K562 (cell line): Measurements from ENCODE around the gene RSF1. TPM values are rescaled to one million over a fixed set of nuclear protein-coding genes. Genes with fewer than 3 reads are reported as not detected.
A peak's percentile ranks its signal among the peaks of the same experiment; 100 is the strongest.

Experiments used
- ATAC-seq: fragments of 200-7000 bp; cut with Tn5 transposase; 3 replicates; pipeline ENCODE4 v1.9.1; 2020; ENCODE audit warnings: moderate library complexity
- BruUV-seq: library from RNA; stranded (reverse); fragments of 400-500 nt; replicated peaks from 2 replicates; lab custom pipeline; 2021; lab: Mats Ljungman, UMichigan
- CTCF ChIA-PET: fragments of 300-600 bp; formaldehyde crosslinking; extraction: SDS; loops from one replicate; lab custom pipeline; 2021; ENCODE audit warnings: low intra/inter-chr PET ratio; lab: Yijun Ruan, JAX
- POLR2A ChIA-PET: fragments of 300-600, 350-650 bp; sonication (Branson Sonifier 250); formaldehyde crosslinking; extraction: SDS; loops from one replicate; lab custom pipeline; 2021; ENCODE audit warnings: antibody characterized with exemption, inconsistent platforms; lab: Yijun Ruan, JAX
- DNase-seq, 4 experiments: peaks; one replicate each; pipeline versions ENCODE4 v3.0.0 to v3.0.0-alpha.2; 2011 to 2018; ENCODE audit warnings: low spot score in 3 of 4, mixed read lengths in 3 of 4; ENCODE audit errors: extremely low read depth in 1 of 4
- FAIRE-seq: peaks from 2 replicates; lab custom pipeline; 2011; peaks lifted over from hg19 to GRCh38; lab: Jason Lieb, UNC
- H2AFZ ChIP-seq: 2 replicates; pipeline ENCODE4 v1.6.0; 2011; ENCODE audit warnings: low read depth, low read length, control low read depth, inconsistent platforms
- H3K27ac ChIP-seq: fragments of 200-600 bp; 3 replicates; pipeline ENCODE4 v1.8.0; 2011; ENCODE audit warnings: low read depth, mild to moderate bottlenecking, control low read depth, inconsistent platforms, low read length, moderate library complexity, mixed read lengths; ENCODE audit errors: extremely low read depth
- H3K27me3 ChIP-seq, 2 experiments: fragments of 300-600 bp in 1 of 2; 2 replicates in 1 of 2; 3 replicates in 1 of 2; pipeline versions ENCODE4 v1.6.0 to v1.8.0; 2011; ENCODE audit warnings: inconsistent platforms in 2 of 2, low read length in 2 of 2, mild to moderate bottlenecking in 1 of 2, mixed read lengths in 1 of 2, moderate library complexity in 1 of 2; ENCODE audit not compliant: control insufficient read depth in 2 of 2, insufficient read depth in 2 of 2
- H3K36me3 ChIP-seq: fragments of 300-600 bp; 3 replicates; pipeline ENCODE4 v1.8.0; 2011; ENCODE audit warnings: mild to moderate bottlenecking, low read length, inconsistent platforms; ENCODE audit not compliant: control insufficient read depth, insufficient read depth
- H3K4me1 ChIP-seq, 2 experiments: fragments of 200-600 bp in 1 of 2; replicated peaks in 1 of 2; 2 replicates in 1 of 2; 3 replicates in 1 of 2; pipeline versions ENCODE4 v1.5.1 to v1.8.0; 2011; ENCODE audit warnings: inconsistent platforms in 2 of 2, low read length in 2 of 2, mild to moderate bottlenecking in 1 of 2, mixed read lengths in 1 of 2, moderate library complexity in 1 of 2; ENCODE audit not compliant: control insufficient read depth in 2 of 2, insufficient read depth in 2 of 2
- H3K4me2 ChIP-seq: 2 replicates; pipeline ENCODE4 v1.6.1; 2011; ENCODE audit warnings: low read length, control low read depth, inconsistent platforms, mixed read lengths; ENCODE audit not compliant: insufficient read depth
- H3K4me3 ChIP-seq: fragments of 200-600 bp; sonication (generic), shearing (Covaris generic); 2 replicates; pipeline ENCODE4 v1.5.1; 2016; ENCODE audit warnings: control low read depth, inconsistent platforms
- H3K79me2 ChIP-seq: fragments of 200-600 bp; 3 replicates; pipeline ENCODE4 v1.8.0; 2011; ENCODE audit warnings: low read length, inconsistent platforms; ENCODE audit not compliant: control insufficient read depth, insufficient read depth
- H3K9ac ChIP-seq, 2 experiments: 2 replicates each; pipeline versions ENCODE4 v1.6.0 to v1.6.1; 2011; ENCODE audit warnings: low read depth in 2 of 2, low read length in 2 of 2, control low read depth in 1 of 2, inconsistent platforms in 1 of 2, mild to moderate bottlenecking in 1 of 2, mixed read lengths in 1 of 2; ENCODE audit not compliant: insufficient read depth in 1 of 2
- H3K9me1 ChIP-seq: one replicate; pipeline ENCODE4 v1.6.0; 2011; ENCODE audit warnings: inconsistent platforms, mild to moderate bottlenecking, low read length, moderate library complexity; ENCODE audit not compliant: control insufficient read depth, insufficient read depth
- H3K9me3 ChIP-seq: replicated peaks from 2 replicates; pipeline ENCODE4 v1.5.1; 2011; ENCODE audit warnings: low read depth, low read length, inconsistent platforms; ENCODE audit not compliant: control insufficient read depth, insufficient read depth
- H4K20me1 ChIP-seq: replicated peaks from 2 replicates; pipeline ENCODE4 v1.6.1; 2011; ENCODE audit warnings: low read length, inconsistent platforms, mixed read lengths; ENCODE audit not compliant: control insufficient read depth, insufficient read depth
- ARID1B ChIP-seq: fragments of 450-650 bp; IDR thresholded peaks from 2 replicates; pipeline ENCODE4 v1.6.1; 2016; ENCODE audit warnings: antibody characterized with exemption, mild to moderate bottlenecking, inconsistent platforms
- CBFA2T2 ChIP-seq: fragments of 450-650 bp; conservative IDR thresholded peaks from 2 replicates; pipeline ENCODE4 v1.6.1; 2017; ENCODE audit warnings: mild to moderate bottlenecking
- CBFA2T3 ChIP-seq: fragments of 450-650 bp; IDR thresholded peaks from 2 replicates; pipeline ENCODE4 v1.6.1; 2017
- DACH1 ChIP-seq: fragments of 450-650 bp; IDR thresholded peaks from 2 replicates; pipeline ENCODE4 v1.6.1; 2018; ENCODE audit not compliant: partially characterized antibody
- DPF2 ChIP-seq: fragments of 450-650 bp; IDR thresholded peaks from 2 replicates; pipeline ENCODE4 v1.6.1; 2016
- MTA1 ChIP-seq: fragments of 450-650 bp; IDR thresholded peaks from 2 replicates; pipeline ENCODE4 v1.6.1; 2017; ENCODE audit warnings: borderline replicate concordance
- NCOR1 ChIP-seq: fragments of 450-650 bp; IDR thresholded peaks from 2 replicates; pipeline ENCODE4 v1.6.1; 2016; ENCODE audit warnings: mild to moderate bottlenecking, moderate library complexity
- POLR2AphosphoS5 ChIP-seq: IDR thresholded peaks from 2 replicates; pipeline ENCODE4 v1.6.1; 2011; ENCODE audit warnings: mild to moderate bottlenecking, low read depth, low read length, moderate library complexity; ENCODE audit not compliant: control insufficient read depth, insufficient read depth
- TAL1 ChIP-seq: fragments of 450-650 bp; IDR thresholded peaks from 2 replicates; pipeline ENCODE4 v1.6.1; 2016; ENCODE audit warnings: mild to moderate bottlenecking
- WGBS: fragments of 100-300 bp; shearing (Covaris generic); methylation state at CpG from one replicate; pipeline ENCODE4 v1.1.6; 2016; ENCODE audit warnings: low coverage, mixed read lengths; ENCODE audit not compliant: insufficient coverage; ENCODE audit errors: missing lambda C conversion rate; 5-methylcytosine and 5-hydroxymethylcytosine counted together
- in situ Hi-C: fragments of 300-500 bp; cut with MboI; formaldehyde crosslinking; loops from 4 replicates; pipeline ENCODE4 v1.15.0; 2018; ENCODE audit warnings: inconsistent platforms, mixed read lengths
- intact Hi-C: fragments of 100-400 bp; cut with micrococcal nuclease; formaldehyde crosslinking; loops from 2 replicates; pipeline ENCODE4 v1.14.2; 2022
- polyA plus RNA-seq, 8 experiments: library from polyadenylated mRNA; depleted of rRNA in 4 of 8; stranded (reverse) in 5 of 8; unstranded in 3 of 8; fragments of >200 nt; fragmentation: Nextera tagmentation in 2 of 8; fragmentation: Illumina TruSeq in 1 of 8; extraction: Ambion mirVana in 2 of 8; extraction: Trizol in 1 of 8; gene quantifications; 2 replicates each; pipeline versions ENCODE4 v1.2.1 to v1.2.3, GENCODE V29; 2011 to 2014; ENCODE audit warnings: inconsistent platforms in 1 of 8, missing spikeins in 1 of 8
- total RNA-seq, 7 experiments: library from RNA; depleted of rRNA in 6 of 7; stranded (reverse); fragments of >200 nt in 6 of 7; fragmentation: Illumina TruSeq in 2 of 7; extraction: Trizol in 2 of 7; gene quantifications; 2 replicates each; pipeline versions ENCODE4 v1.2.1 to v1.2.3, GENCODE V29; 2011 to 2021; ENCODE audit warnings: low replicate concordance in 1 of 7
- TF ChIP-seq, protein P1 (sequence below), 2 experiments: fragments of 450-650 bp; conservative IDR thresholded peaks; 2 replicates each; pipeline ENCODE4 v1.6.1; 2017; ENCODE audit warnings: mild to moderate bottlenecking in 2 of 2, moderate library complexity in 2 of 2
- TF ChIP-seq, protein P2 (sequence below), 2 experiments: fragments of 450-650 bp in 1 of 2; sonication (generic) in 1 of 2; formaldehyde crosslinking in 1 of 2; IDR thresholded peaks; 2 replicates each; pipeline versions ENCODE4 v1.7.1 to v1.9.0; 2016 to 2022; ENCODE audit warnings: inconsistent platforms in 1 of 2, mild to moderate bottlenecking in 1 of 2, missing genetic modification reagents in 1 of 2

Gene RSF1
- total and polyA plus RNA-seq, 9 of the 15 experiments (the other 6 are each of a cell fraction or from before 2014, with no cell fraction given), result 9.7 to 63.6 (median 42.8) TPM

DNA sequence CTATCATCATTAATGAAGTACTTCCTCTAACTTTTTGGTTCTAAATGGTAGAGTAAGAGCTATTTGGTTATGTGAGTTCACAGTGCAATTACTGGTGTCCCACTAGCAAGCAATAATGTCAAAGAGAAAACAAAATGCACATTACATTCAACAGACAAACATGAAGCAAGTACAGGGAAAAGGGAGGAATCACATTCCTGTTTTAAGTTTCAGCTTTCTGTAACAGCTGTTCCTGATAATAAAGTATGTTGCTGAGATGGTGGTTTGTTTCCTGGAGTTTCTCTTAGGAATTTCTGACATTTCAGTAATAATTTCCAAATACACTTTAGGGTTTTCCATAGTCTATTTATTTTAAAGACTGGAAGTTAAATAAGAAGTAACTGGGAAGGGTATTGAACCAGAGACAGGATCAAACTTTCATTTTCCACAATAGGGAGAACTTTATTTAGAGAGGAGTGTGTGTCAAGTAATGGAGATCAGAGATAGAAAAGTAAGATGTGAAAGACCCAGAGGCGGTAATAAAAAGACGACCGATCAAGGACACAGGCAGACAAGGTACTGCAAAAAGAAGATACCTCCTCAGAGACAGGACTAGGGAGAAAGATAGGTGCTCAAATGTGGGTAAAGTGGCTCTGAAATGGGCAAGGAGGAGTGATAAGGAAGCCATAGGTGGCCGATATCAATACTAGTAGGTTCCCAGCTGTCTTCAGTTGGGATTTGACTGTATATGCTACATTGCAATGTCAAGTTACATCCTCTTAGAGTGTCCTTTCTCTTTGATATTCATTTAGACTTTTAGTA is 162.1 kb downstream of the RSF1 start:
- FAIRE-seq, result no peak
- no peaks in the 10 kb centered on the region for H3K79me2 ChIP-seq
- no peaks in the 10 kb centered on the region for H3K9me3 ChIP-seq
- H3K4me3 ChIP-seq, result no peak overlapping the region
- H2AFZ ChIP-seq, result peak overlapping the region; percentile 56
- CTCF ChIA-PET, result no interaction called here
- H3K4me2 ChIP-seq, result peak overlapping the region; percentile 40
- H3K9ac ChIP-seq, result 0 out of 4 replicates have a peak overlapping the region, but pooled peaks of 1 of the 2 experiments have one; percentile 7
- in situ Hi-C loops (no loop called here), intact Hi-C loops (loop anchor here (10.0 kb wide), 1 partner anchor 386 kb away; no protein-coding TSS in a partner anchor)
- WGBS, result 3% methylated on average over 4 of the region's 4 CpGs
- peak; percentile 19 to 40 (median 25) for DNase-seq
- peaks cover 3 to 8% of the 10 kb centered on the region in 2 experiments; a peak in 3 of 5 replicates for H3K4me1 ChIP-seq
- no peaks in the 10 kb centered on the region for H3K9me1 ChIP-seq
- H4K20me1 ChIP-seq, result no peaks in the 10 kb centered on the region
- peak; percentile 47 for ATAC-seq
- POLR2A ChIA-PET, result interaction anchor here (0.7 to 3.1 kb wide), 4 partner anchors 10 to 21 kb away, joined by 3 to 13 read pairs (median 4); partner anchors contain the start of gene CLNS1A
- no peaks in the 10 kb centered on the region for H3K36me3 ChIP-seq
- no peak overlapping the region for H3K27ac ChIP-seq
- no TSS peak for BruUV-seq
- H3K27me3 ChIP-seq, result no peaks in the 10 kb centered on the region
- TF ChIP-seq, protein P1, sequence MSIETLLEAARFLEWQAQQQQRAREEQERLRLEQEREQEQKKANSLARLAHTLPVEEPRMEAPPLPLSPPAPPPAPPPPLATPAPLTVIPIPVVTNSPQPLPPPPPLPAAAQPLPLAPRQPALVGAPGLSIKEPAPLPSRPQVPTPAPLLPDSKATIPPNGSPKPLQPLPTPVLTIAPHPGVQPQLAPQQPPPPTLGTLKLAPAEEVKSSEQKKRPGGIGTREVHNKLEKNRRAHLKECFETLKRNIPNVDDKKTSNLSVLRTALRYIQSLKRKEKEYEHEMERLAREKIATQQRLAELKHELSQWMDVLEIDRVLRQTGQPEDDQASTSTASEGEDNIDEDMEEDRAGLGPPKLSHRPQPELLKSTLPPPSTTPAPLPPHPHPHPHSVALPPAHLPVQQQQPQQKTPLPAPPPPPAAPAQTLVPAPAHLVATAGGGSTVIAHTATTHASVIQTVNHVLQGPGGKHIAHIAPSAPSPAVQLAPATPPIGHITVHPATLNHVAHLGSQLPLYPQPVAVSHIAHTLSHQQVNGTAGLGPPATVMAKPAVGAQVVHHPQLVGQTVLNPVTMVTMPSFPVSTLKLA (conservative IDR thresholded peaks at IDR 0.05), result 0 out of 4 replicates have a peak, but pooled peaks of 1 of the 2 experiments have one; percentile 6
- TF ChIP-seq TAL1 (peak; percentile 40; the same call in 1 of the 2 replicates), POLR2AphosphoS5 (peak; percentile 46; the same call in 1 of the 2 replicates), ARID1B (peak; percentile 47; the same call in 1 of the 2 replicates), NCOR1 (peak; percentile 50; the same call in 1 of the 2 replicates), CBFA2T2 (peak; percentile 71), DPF2 (peak; percentile 53; the same call in 1 of the 2 replicates), MTA1 (no peak), DACH1 (peak; percentile 73), CBFA2T3 (peak; percentile 83)
- TF ChIP-seq, protein P2, sequence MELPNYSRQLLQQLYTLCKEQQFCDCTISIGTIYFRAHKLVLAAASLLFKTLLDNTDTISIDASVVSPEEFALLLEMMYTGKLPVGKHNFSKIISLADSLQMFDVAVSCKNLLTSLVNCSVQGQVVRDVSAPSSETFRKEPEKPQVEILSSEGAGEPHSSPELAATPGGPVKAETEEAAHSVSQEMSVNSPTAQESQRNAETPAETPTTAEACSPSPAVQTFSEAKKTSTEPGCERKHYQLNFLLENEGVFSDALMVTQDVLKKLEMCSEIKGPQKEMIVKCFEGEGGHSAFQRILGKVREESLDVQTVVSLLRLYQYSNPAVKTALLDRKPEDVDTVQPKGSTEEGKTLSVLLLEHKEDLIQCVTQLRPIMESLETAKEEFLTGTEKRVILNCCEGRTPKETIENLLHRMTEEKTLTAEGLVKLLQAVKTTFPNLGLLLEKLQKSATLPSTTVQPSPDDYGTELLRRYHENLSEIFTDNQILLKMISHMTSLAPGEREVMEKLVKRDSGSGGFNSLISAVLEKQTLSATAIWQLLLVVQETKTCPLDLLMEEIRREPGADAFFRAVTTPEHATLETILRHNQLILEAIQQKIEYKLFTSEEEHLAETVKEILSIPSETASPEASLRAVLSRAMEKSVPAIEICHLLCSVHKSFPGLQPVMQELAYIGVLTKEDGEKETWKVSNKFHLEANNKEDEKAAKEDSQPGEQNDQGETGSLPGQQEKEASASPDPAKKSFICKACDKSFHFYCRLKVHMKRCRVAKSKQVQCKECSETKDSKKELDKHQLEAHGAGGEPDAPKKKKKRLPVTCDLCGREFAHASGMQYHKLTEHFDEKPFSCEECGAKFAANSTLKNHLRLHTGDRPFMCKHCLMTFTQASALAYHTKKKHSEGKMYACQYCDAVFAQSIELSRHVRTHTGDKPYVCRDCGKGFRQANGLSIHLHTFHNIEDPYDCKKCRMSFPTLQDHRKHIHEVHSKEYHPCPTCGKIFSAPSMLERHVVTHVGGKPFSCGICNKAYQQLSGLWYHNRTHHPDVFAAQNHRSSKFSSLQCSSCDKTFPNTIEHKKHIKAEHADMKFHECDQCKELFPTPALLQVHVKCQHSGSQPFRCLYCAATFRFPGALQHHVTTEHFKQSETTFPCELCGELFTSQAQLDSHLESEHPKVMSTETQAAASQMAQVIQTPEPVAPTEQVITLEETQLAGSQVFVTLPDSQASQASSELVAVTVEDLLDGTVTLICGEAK (IDR thresholded peaks at IDR 0.05), result peak; percentile 91
- TF ChIP-seq, protein P2 (CRISPR knock-in tag; IDR thresholded peaks at IDR 0.05), result no peak
